ENCODE data around the gene WDR91.
"Not testable (repeated sequence)": the region's sequence is repeated elsewhere in the genome, so short reads cannot be mapped to it uniquely, and the experiment has no call there.

Gene WDR91

DNA sequence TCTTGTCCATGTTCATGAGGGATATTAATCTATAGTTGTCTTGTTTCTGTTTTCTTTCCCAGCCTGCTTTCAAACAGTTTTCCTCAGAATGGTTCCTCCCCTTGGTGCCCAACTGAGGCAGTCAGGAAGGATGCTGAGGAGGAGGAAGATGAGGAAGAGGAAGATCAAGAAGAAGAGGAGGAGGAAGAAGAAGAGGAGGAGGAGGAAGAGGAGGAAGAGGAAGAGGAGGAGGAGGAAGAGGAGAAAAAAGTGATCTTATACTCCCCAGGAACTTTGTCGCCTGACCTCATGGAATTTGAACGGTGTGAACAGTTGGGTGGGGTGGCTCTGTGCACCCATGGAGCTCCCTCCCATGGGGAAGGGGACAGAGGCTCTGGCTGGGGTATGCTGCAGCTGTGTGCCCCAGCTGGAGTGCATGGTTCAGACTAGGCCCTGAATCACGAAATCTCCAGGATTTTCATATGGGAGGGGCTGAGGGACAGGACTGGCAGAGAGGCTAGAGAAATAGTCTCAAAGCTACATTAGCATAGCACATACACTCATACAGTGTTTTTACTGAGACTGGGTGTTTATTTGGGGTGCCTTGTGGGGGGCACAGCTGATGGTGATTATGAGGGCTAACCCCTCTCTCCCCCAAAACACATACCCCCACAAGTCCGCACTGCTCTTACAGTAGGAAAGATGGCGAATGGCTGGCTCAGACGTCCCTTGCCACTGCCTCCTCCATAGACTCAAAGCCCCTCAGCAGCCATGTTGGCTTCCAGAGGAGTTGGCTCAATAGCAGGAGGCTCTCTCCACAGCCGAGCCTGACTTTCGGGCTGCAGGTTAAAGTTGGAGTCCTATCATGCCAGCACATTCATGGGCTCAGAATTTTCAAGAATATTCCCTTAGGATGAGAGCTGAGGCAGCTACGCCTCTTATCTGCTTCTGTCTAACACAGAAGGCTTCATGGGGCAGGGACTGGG, 34.2 kb upstream of the WDR91 start:
- in situ Hi-C loops (cut with HindIII; ENCODE audit: low pct_unique_long_range_greater_than_20kb, low sequenced_read_pairs), result no loop called here
- no peak for DNase-seq (ENCODE audit: low read depth in 1 of 2, low spot score in 1 of 2)

DNA sequence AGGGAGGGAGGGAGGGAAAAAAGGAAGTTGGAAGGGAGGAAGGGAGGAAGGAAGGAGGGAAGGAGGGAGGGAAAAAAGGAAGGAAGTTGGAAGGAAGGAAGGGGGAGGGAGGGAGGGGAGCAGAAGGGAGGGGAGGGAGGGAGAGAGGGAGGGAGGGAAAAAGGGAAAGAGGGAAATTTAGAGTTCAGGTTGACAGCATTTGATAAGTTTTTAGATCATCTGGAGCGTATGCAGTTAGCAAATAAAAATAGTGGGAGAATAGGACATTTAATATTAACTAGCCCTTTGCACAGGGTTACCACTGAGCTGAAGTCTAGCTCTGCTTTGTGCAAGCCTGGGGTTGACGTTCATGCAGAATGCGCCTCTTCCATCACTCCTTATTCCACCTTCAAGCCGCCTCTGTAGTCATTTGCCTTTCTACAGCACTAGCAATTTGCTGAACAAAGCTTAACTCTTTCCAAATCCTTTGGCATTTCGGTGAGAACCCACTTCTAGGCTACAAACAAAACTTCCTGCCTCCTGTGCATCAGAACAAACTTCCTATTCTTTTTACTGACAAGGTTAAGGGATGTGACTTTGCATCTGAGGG, 30.9 kb upstream of the WDR91 start:
- no peak for TF ChIP-seq JUND (IDR thresholded peaks at IDR 0.05; ENCODE audit: low read depth)
- DNase-seq (ENCODE audit: low read depth in 1 of 2, low spot score in 1 of 2), result no peak
- in situ Hi-C loops (cut with HindIII; ENCODE audit: low pct_unique_long_range_greater_than_20kb, low sequenced_read_pairs), result no loop called here

More for the DNA sequence above, 34.2 kb upstream of the WDR91 start:
- no peak for TF ChIP-seq JUND (IDR thresholded peaks at IDR 0.05; ENCODE audit: low read depth)

DNA sequence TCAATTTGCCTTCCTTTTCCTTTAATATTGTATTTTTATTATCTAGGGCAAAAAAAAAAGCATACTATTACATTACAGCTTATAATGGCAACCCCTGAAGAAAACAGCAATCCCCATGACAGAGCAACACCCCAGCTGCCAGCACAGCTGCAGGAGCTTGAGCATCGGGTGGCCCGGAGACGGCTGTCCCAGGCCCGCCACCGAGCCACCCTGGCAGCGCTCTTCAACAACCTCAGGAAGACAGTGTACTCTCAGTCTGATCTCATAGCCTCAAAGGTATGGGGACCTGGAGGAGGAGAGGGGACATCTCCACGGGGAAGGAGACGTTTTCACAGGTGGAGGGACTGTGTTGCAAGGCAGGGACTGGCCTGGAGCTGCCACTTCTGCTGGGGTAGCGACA, 29.1 kb upstream of the WDR91 start:
- TF ChIP-seq JUND (IDR thresholded peaks at IDR 0.05; ENCODE audit: low read depth), result no peak
- in situ Hi-C loops (cut with HindIII; ENCODE audit: low pct_unique_long_range_greater_than_20kb, low sequenced_read_pairs), result no loop called here
- DNase-seq (ENCODE audit: low read depth in 1 of 2, low spot score in 1 of 2), result no peak

DNA sequence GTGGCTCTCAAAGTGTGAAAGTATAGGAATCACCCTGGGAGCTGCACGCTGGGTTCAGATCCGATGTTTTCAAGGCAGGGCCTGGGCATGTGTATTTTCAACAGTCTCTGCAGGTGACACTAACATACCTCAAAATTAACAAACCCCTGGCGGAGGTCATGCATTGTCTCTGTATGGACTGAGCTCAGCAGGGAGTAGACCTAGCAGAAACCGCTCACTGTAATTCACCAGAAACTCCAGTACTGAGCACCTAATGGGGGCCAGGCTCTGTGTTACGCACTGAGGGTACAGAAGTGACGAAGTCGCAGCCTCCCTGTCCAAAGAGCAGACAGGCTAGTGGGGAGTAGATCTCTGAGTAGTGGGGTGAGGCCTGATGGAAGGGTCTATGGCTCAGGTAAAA, 27.9 kb upstream of the WDR91 start:
- no peak for DNase-seq (ENCODE audit: low read depth in 1 of 2, low spot score in 1 of 2)
- in situ Hi-C loops (cut with HindIII; ENCODE audit: low pct_unique_long_range_greater_than_20kb, low sequenced_read_pairs), result no loop called here
- TF ChIP-seq JUND (IDR thresholded peaks at IDR 0.05; ENCODE audit: low read depth), result no peak

DNA sequence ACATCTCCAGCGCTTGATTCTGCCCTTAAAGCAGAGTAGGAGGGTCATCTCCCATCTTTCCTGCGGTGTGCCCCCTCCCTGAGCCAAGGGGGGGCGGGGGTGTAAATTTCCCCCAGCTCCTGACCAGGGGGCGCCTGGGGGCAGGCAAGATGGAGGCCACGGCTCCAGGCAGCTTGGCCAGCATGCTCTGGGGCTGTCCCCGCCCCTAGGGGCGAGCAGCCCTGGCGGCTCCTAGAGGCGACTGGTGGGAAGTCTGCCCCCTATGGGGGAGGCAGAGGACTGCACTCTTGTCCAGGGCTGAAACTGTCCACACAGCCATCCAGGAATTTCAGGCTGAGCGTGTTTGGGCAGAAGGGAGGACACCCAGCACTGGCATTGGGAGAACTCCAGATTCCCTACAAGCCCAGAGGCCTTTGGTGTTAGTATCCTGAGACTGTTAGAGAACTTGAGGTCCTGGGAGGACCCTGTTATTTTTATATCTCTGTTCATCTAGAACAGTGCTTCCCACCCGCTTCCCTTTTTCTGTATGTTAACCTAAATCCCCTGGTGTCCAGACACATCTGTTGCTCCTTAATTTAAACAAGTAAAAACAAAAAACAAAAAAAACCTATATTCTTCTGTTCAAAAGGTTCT, 26.9 kb upstream of the WDR91 start:
- TF ChIP-seq JUND (IDR thresholded peaks at IDR 0.05; ENCODE audit: low read depth), result no peak
- in situ Hi-C loops (cut with HindIII; ENCODE audit: low pct_unique_long_range_greater_than_20kb, low sequenced_read_pairs), result no loop called here
- peak in 1 of 2 experiments; percentile 48 for DNase-seq (ENCODE audit: low read depth in 1 of 2, low spot score in 1 of 2)

DNA sequence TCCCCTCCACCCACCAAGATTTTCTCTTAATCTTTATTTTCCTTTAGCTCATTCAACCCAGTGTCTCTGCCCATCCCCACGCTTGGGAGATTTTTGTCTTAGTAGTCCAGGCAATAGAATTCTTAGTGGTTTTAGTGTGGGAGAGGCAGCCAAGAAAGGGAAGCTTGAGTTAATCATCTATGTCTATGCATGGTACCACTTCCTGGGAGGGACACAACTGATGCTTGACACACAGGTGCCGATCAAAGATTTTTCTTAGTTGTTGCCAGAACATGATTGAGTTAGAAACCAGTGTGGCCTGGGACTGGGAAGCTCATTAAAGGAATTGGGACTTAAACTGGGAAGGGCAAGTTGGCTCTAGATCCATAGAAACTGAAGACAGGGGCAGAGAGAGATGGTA, 25.4 kb upstream of the WDR91 start:
- DNase-seq (ENCODE audit: low read depth in 1 of 2, low spot score in 1 of 2), result no peak
- in situ Hi-C loops (cut with HindIII; ENCODE audit: low pct_unique_long_range_greater_than_20kb, low sequenced_read_pairs), result no loop called here
- TF ChIP-seq JUND (IDR thresholded peaks at IDR 0.05; ENCODE audit: low read depth), result no peak

DNA sequence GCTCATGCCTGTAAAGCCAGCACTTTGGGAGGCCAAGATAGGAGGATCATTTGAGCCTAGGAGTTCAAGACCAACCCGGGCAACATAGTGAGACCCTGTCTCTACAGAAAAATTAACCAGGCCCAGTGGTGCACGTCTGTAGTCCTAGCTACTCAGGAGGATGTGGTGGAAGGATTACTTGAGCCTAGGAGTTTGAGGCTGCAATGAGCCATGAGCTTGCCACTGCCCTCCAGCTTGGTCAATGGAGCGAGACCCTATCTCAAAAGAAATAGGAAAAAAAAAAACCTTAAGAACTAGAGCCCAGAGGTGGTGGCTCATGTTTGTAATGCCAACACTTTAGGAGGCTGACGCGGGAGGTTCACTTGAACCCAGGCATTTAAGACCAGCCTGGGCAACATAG, 24.5 kb upstream of the WDR91 start:
- no peak for TF ChIP-seq JUND (IDR thresholded peaks at IDR 0.05; ENCODE audit: low read depth)
- in situ Hi-C loops (cut with HindIII; ENCODE audit: low pct_unique_long_range_greater_than_20kb, low sequenced_read_pairs), result no loop called here
- no peak for DNase-seq (ENCODE audit: low read depth in 1 of 2, low spot score in 1 of 2)

DNA sequence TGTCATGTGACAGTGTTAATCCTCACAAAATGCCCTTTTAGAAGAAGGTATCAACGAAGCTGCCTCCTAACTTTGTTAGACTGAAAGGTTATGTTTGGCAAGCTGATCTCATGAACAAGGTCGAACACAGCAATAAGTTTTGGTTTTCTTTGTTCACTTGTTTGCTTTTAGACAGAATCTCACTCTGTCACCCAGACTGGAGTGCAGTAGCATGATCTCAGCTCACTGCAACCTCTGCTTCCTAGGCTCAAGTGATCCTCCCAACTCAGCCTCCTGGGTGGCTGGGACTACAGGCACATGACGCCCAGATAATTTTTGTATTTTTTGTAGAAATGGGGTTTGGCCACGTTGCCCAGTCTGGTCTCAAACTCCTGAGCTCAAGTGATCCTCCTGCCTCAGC, 23.4 kb upstream of the WDR91 start:
- in situ Hi-C loops (cut with HindIII; ENCODE audit: low pct_unique_long_range_greater_than_20kb, low sequenced_read_pairs), result no loop called here

DNA sequence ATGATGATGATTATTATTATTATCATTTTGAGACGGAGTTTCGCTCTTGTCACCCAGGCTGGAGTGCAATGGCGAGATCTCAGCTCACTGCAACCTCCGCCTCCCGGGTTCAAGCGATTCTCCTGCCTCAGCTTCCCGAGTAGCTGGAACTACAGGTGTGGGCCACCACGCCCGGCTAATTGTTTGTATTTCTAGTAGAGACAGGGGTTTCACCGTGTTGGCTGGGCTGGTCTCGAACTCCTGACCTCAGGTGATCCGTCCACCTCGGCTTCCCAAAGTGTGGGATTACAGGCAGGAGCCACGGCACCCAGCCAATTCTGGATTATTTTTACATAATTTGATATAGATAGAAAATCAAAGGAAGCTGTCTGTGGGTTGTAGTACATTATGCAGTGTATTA, 22.8 kb upstream of the WDR91 start:
- DNase-seq (ENCODE audit: low read depth in 1 of 2, low spot score in 1 of 2); in situ Hi-C loops (cut with HindIII; ENCODE audit: low pct_unique_long_range_greater_than_20kb, low sequenced_read_pairs): not testable (repeated sequence)

More for the DNA sequence above, 23.4 kb upstream of the WDR91 start:
- TF ChIP-seq JUND (IDR thresholded peaks at IDR 0.05; ENCODE audit: low read depth), result no peak
- DNase-seq (ENCODE audit: low read depth in 1 of 2, low spot score in 1 of 2), result no peak

DNA sequence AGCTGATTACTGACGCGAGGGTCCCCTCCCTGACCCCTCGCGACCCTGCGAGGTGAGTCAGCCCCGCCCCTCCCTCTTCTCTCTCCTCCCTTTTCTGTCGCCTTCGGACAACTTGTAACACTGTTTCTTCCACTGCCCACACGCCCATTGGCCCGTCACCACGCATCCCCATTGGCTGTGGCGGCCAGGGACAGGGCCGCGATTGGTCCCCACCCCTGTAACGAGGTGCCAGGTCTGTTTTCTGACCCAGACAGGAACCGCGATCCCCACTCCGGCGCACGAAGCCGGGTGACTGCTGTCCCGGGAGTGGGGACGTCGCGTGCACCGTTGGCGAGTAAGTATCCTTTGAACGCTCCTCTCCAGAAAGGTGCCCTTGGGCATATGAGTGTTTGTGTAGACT, 22.2 kb upstream of the WDR91 start, which contains the start of gene STRA8:
TSS of gene STRA8 (plus strand) at position 269 of the 400 bp plus-strand sequence. CDS start 6,687 bp downstream, outside the sequence.
- DNase-seq (ENCODE audit: low read depth in 1 of 2, low spot score in 1 of 2), result no peak
- in situ Hi-C loops (cut with HindIII; ENCODE audit: low pct_unique_long_range_greater_than_20kb, low sequenced_read_pairs), result no loop called here
- TF ChIP-seq JUND (IDR thresholded peaks at IDR 0.05; ENCODE audit: low read depth), result no peak

DNA sequence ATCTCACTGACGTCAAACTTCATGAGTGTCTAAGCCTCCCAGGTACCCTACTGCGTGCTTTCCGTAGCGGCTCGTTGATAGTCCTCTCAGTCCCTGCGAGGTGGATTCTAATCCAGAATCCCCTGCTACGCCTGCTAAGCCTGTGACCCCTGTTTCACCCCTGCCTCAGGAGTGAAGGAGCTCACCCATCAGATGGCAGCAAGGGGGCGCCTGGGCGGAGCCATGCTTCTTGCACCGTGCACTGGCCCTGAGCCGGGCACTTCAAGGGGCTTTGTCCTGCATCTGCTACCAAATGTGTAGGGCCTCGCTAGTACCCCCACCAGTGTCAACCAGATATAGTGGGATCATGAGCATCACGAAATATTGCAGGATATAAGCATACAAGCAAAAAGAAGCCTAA, 21.4 kb upstream of the WDR91 start:
- in situ Hi-C loops (cut with HindIII; ENCODE audit: low pct_unique_long_range_greater_than_20kb, low sequenced_read_pairs), result no loop called here
- no peak for TF ChIP-seq JUND (IDR thresholded peaks at IDR 0.05; ENCODE audit: low read depth)
- DNase-seq (ENCODE audit: low read depth in 1 of 2, low spot score in 1 of 2), result no peak

DNA sequence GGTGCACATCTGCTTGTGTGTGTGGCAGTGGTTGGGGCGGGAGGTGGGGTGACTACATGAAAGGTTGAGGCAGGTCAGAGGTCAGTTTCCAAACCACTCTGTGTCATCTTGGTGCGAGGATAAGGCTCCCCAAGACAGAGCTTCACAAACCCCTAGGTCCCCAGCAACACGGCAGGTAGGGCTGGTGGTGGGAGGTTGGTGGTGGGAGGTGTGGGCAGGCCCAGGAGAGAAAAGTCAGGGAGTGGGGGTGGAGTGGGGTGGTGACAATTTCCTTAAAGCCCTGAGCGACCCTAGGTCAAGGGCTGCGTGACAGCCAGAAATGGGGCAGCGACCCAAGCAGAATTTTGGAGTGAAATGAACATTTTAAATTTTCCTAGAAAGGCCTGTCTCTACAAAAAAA, 20.8 kb upstream of the WDR91 start:
- DNase-seq (ENCODE audit: low read depth in 1 of 2, low spot score in 1 of 2), result no peak
- TF ChIP-seq JUND (IDR thresholded peaks at IDR 0.05; ENCODE audit: low read depth), result no peak
- in situ Hi-C loops (cut with HindIII; ENCODE audit: low pct_unique_long_range_greater_than_20kb, low sequenced_read_pairs), result no loop called here

DNA sequence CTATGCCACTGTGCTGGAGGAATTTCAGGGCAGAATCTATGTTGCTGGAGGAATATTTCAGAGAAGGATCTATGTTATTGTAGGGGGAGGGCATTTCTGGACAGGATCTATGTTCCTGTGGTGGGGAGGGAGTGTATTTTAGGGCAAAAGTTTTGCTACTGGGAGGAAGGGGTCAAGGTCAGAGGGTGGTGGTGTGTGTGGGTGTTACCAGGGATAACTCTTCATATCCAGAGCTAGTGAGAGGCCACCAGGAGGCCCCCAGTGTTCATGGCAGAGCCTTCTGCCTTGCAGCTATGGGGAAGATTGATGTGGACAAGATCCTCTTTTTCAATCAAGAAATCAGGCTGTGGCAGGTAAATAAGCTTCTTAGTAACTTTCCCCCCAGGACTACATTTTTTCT, 20.4 kb upstream of the WDR91 start:
- TF ChIP-seq JUND (IDR thresholded peaks at IDR 0.05; ENCODE audit: low read depth), result no peak
- DNase-seq (ENCODE audit: low read depth in 1 of 2, low spot score in 1 of 2), result no peak
- in situ Hi-C loops (cut with HindIII; ENCODE audit: low pct_unique_long_range_greater_than_20kb, low sequenced_read_pairs), result no loop called here
